ENCODE measurements around the gene RAB14. TPM values are rescaled to one million over a fixed set of nuclear protein-coding genes. Genes with fewer than 3 reads are reported as not detected.

RAB14 gene
- total and polyA plus RNA-seq, 2 donors from 2014 or later, result 48.0 to 78.6 TPM

GRCh38 chr9:121154782-121155181, 46.9 kb downstream of the RAB14 start:
- H3K36me3 ChIP-seq (ENCODE audit: control insufficient read depth in 2 of 3, insufficient read depth in 3 of 3, low read length in 3 of 3), result peaks cover 0 to 9% (median 4%) of the 10 kb centered on the region in 3 donors
- intact Hi-C loops (cut with DNase I), result no loop called here
- H3K4me1 ChIP-seq (ENCODE audit: control insufficient read depth in 2 of 3, insufficient read depth in 2 of 3, low read depth in 1 of 3, low read length in 3 of 3), result no peaks in the 10 kb centered on the region
- no peak overlapping the region for H3K27ac ChIP-seq (ENCODE audit: low read depth in 2 of 2, low read length in 2 of 2)
- no peaks in the 10 kb centered on the region for H3K9me3 ChIP-seq (ENCODE audit: control insufficient read depth in 2 of 3, insufficient read depth in 1 of 3, low read length in 3 of 3)
- H3K27me3 ChIP-seq (ENCODE audit: control insufficient read depth, insufficient read depth, low read length), result no peaks in the 10 kb centered on the region
- no peak overlapping the region for H3K4me3 ChIP-seq (ENCODE audit: low read length in 3 of 3)
- TF ChIP-seq CTCF (IDR thresholded peaks at IDR 0.05; ENCODE audit: borderline replicate concordance, extremely low read depth, insufficient read depth), result no peak
- no peak overlapping the region for H3K9ac ChIP-seq (ENCODE audit: low read length in 3 of 3)
- FAIRE-seq, result no peak
- no peak for DNase-seq

- Histone ChIP-seq H3K4me1 (ENCODE audit: control insufficient read depth in 2 of 3, insufficient read depth in 2 of 3, low read depth in 1 of 3, low read length in 3 of 3) (no peaks in the 10 kb centered on the region), H3K9ac (ENCODE audit: low read length in 3 of 3) (no peak overlapping the region), H3K9me3 (ENCODE audit: control insufficient read depth in 2 of 3, insufficient read depth in 1 of 3, low read length in 3 of 3) (no peaks in the 10 kb centered on the region), H3K4me3 (ENCODE audit: low read length in 3 of 3) (no peak overlapping the region), H3K36me3 (ENCODE audit: control insufficient read depth in 2 of 3, insufficient read depth in 3 of 3, low read length in 3 of 3) (peaks cover 0 to 8% (median 7%) of the 10 kb centered on the region in 3 donors), H3K27me3 (ENCODE audit: control insufficient read depth, insufficient read depth, low read length) (no peaks in the 10 kb centered on the region), H3K27ac (ENCODE audit: low read depth in 2 of 2, low read length in 2 of 2) (no peak overlapping the region)
- intact Hi-C loops (cut with DNase I), result no loop called here
- no peak for FAIRE-seq
- DNase-seq, result no peak
- TF ChIP-seq CTCF (IDR thresholded peaks at IDR 0.05; ENCODE audit: borderline replicate concordance, extremely low read depth, insufficient read depth), result no peak
Observed at GRCh38 chr9:121153642-121154041, 48.0 kb downstream of the RAB14 start.

- no peaks in the 10 kb centered on the region for H3K9me3 ChIP-seq (ENCODE audit: control insufficient read depth in 2 of 3, insufficient read depth in 1 of 3, low read length in 3 of 3)
- no peak for DNase-seq
- H3K4me3 ChIP-seq (ENCODE audit: low read length in 3 of 3), result no peak overlapping the region
- no peak overlapping the region for H3K9ac ChIP-seq (ENCODE audit: low read length in 3 of 3)
- FAIRE-seq, result no peak
- no peaks in the 10 kb centered on the region for H3K27me3 ChIP-seq (ENCODE audit: control insufficient read depth, insufficient read depth, low read length)
- H3K27ac ChIP-seq (ENCODE audit: low read depth in 2 of 2, low read length in 2 of 2), result no peak overlapping the region
- intact Hi-C loops (cut with DNase I), result no loop called here
- no peaks in the 10 kb centered on the region for H3K4me1 ChIP-seq (ENCODE audit: control insufficient read depth in 2 of 3, insufficient read depth in 2 of 3, low read depth in 1 of 3, low read length in 3 of 3)
- H3K36me3 ChIP-seq (ENCODE audit: control insufficient read depth in 2 of 3, insufficient read depth in 3 of 3, low read length in 3 of 3), result peaks cover 4 to 11% (median 5%) of the 10 kb centered on the region in 3 donors
- no peak for TF ChIP-seq CTCF (IDR thresholded peaks at IDR 0.05; ENCODE audit: borderline replicate concordance, extremely low read depth, insufficient read depth)
Observed at GRCh38 chr9:121150188-121150587, 51.5 kb downstream of the RAB14 start.

GRCh38 chr9:121144482-121144881, 57.2 kb downstream of the RAB14 start:
- no peak for TF ChIP-seq CTCF (IDR thresholded peaks at IDR 0.05; ENCODE audit: borderline replicate concordance, extremely low read depth, insufficient read depth)
- FAIRE-seq (no peak), DNase-seq (no peak)
- Histone ChIP-seq H3K4me1 (ENCODE audit: control insufficient read depth in 2 of 3, insufficient read depth in 2 of 3, low read depth in 1 of 3, low read length in 3 of 3) (no peaks in the 10 kb centered on the region), H3K9ac (ENCODE audit: low read length in 3 of 3) (no peak overlapping the region), H3K36me3 (ENCODE audit: control insufficient read depth in 2 of 3, insufficient read depth in 3 of 3, low read length in 3 of 3) (peaks cover 10 to 39% (median 19%) of the 10 kb centered on the region in 3 donors), H3K27ac (ENCODE audit: low read depth in 2 of 2, low read length in 2 of 2) (no peak overlapping the region), H3K9me3 (ENCODE audit: control insufficient read depth in 2 of 3, insufficient read depth in 1 of 3, low read length in 3 of 3) (no peaks in the 10 kb centered on the region), H3K27me3 (ENCODE audit: control insufficient read depth, insufficient read depth, low read length) (no peaks in the 10 kb centered on the region), H3K4me3 (ENCODE audit: low read length in 3 of 3) (no peak overlapping the region)
- intact Hi-C loops (cut with DNase I), result no loop called here

Measured in kidney (tissue), 14 donors.